Lower leg skin (tissue), 3 donors: ENCODE data around the gene NCKAP5.

Source experiments
- CTCF ChIP-seq, 3 donors: fragments of 450-650 bp; IDR thresholded peaks; one replicate each; pipeline ENCODE4 v1.5.1; 2016; ENCODE audit warnings: antibody characterized with exemption in 3 of 3, mild to moderate bottlenecking in 3 of 3, moderate library complexity in 2 of 3
- POLR2A ChIP-seq, 2 donors: fragments of 450-650 bp; IDR thresholded peaks; one replicate each; pipeline ENCODE4 v1.6.1; 2016 to 2017; ENCODE audit warnings: antibody characterized with exemption in 2 of 2, mild to moderate bottlenecking in 1 of 2, moderate library complexity in 1 of 2

GRCh38 chr2:133194362-133194655 lies 374.0 kb downstream of the NCKAP5 start:
- TF ChIP-seq CTCF (IDR thresholded peaks at IDR 0.05) (no peak), POLR2A (IDR thresholded peaks at IDR 0.05) (no peak)
